ENCODE results near the gene CHST1.

CHST1 gene

DNA sequence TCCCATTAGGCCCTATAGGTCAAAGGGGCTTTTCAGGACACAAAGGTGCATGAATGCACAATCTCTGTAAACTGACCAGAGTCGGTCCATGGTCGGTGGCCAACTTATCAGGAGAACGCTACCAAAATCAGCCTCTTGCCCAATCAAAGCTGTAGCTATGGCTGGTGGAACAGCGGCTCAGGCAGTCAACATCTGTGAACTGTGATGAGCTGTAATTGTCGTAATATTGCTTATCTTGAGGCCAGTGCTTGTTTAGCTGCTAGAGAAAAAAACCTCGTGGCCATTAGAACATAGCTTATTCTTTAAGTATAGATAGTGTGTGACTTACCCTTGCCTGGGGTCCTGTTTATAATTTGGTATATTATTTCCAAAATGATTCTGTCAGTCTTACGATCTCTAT is 14.4 kb upstream of the CHST1 start:
- peaks cover 69% of the 10 kb centered on the region for H3K27me3 Mint-ChIP-seq
- H3K9me3 Mint-ChIP-seq: no peaks in the 10 kb centered on the region
- no peak overlapping the region for H3K27ac Mint-ChIP-seq
- no peak for ATAC-seq
- no peaks in the 10 kb centered on the region for H3K36me3 Mint-ChIP-seq
- no peak overlapping the region for H3K4me3 Mint-ChIP-seq
- peaks cover 15% of the 10 kb centered on the region for H3K4me1 Mint-ChIP-seq

DNA sequence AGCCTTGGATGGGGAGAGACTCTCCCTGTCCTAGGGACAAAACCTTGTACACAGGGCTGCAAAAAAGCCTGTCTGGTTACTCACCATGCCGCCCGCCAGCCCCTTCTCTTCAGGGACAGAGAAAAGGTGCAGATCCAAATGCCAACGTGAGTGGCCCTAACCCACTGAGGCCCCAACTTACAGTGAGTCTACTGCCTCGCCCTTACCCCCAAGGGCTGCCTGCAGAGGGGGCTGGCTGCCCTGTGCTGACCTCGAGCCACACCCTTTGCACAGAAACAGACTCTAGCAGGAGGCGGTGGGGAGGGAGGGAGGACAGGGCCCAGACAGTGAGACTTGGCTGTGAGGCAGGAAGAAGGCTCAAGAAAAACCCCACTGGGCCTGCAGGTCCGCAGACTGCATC is 13.6 kb upstream of the CHST1 start:
- no peak for ATAC-seq

DNA sequence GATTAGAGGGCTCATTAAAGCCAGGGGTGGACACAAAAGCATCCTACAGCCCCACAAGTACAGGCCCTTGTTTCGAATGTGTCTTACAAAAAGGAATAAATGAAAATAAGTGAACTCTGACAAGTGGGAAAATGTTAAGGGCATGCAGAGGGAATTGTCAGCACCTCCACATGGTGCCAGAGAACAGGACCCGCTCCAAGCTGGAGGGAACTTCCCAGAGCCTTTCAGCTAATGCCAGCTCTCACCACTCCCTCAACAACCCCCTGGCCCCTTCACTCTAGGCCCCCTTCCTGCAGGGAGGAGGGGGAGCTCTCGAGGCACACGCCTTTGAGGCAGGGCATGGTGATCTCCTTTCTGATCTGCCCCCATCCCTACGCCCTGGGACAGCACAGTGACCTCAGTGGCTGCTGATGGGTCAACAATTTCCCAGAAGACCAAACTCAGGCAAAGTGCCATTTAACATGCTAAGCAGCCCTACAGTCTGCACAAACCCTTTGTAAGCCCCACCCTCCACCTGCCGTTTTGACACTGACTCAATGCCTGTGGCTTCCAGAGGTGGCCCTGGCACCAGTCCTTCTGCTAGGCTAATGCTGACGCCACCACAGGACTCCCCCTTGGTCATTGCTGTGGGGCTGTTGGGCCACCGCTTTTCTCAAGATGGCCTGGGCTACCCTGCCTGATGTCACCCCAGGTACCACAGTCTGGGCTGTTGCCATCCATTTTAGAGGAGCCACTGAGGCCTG is 12.5 kb upstream of the CHST1 start:
- Mint-ChIP-seq H3K9me3 (no peaks in the 10 kb centered on the region), H3K4me1 (peaks cover 15% of the 10 kb centered on the region), H3K27ac (no peak overlapping the region), H3K4me3 (no peak overlapping the region), H3K27me3 (peaks cover 63% of the 10 kb centered on the region), H3K36me3 (no peaks in the 10 kb centered on the region)
- ATAC-seq: no peak

More for the DNA sequence above, 13.6 kb upstream of the CHST1 start:
- Mint-ChIP-seq H3K9me3 (no peaks in the 10 kb centered on the region), H3K27ac (no peak overlapping the region), H3K27me3 (peaks cover 60% of the 10 kb centered on the region), H3K4me3 (no peak overlapping the region), H3K36me3 (no peaks in the 10 kb centered on the region), H3K4me1 (peaks cover 15% of the 10 kb centered on the region)

DNA sequence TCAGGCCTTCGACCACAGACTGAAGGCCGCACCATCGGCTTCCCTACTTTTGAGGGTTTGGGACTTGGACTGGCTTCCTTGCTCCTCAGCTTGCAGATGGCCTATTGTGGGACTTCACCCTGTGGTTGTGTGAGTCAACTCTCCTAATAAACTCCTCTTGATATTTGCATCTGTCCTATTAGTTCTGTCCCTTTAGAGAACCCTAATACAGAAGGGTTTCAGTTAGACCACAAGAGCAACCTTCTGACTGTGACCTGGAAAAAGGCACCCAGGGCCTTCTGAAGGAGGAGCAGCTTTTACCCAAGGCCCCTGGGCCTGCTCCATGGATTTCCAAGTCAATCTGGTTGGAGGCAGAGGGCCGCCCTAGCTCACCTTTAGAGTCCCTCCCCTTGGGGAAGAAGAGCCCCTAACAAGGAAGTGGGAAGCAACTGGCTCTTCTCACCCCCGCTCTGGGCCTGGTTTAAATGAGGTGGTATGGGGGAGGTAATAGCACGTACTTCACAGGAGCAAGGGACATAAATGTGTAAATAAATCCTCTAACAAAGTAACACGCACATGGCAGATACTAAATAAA is 11.2 kb upstream of the CHST1 start:
- no peak overlapping the region for H3K27ac Mint-ChIP-seq
- no peak overlapping the region for H3K4me3 Mint-ChIP-seq
- peaks cover 15% of the 10 kb centered on the region for H3K4me1 Mint-ChIP-seq
- H3K36me3 Mint-ChIP-seq: no peaks in the 10 kb centered on the region
- peaks cover 57% of the 10 kb centered on the region for H3K27me3 Mint-ChIP-seq
- ATAC-seq: peak; percentile 82
- no peaks in the 10 kb centered on the region for H3K9me3 Mint-ChIP-seq

DNA sequence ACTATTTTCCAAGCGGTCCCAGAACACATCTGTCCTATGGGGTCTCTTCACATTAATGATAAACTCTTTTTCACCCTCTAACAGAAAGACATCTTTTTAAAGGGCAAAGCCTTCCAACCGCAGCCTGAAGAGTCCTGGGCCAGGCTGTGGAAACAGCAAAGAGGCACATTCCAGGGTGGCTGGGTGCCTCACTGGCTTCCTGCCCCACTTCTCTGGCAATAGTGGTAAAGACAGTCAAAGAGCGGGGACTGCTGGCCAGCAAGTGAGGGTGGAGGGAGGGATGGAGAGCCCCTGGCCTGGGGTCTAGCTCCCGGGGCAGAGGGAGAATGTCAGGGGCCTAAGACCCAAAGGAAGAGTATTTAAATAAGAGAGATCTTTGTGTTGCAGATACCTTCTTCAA is 10.2 kb upstream of the CHST1 start:
- Mint-ChIP-seq H3K27ac (no peak overlapping the region), H3K27me3 (peaks cover 57% of the 10 kb centered on the region), H3K4me1 (peaks cover 15% of the 10 kb centered on the region), H3K9me3 (no peaks in the 10 kb centered on the region), H3K4me3 (no peak overlapping the region), H3K36me3 (no peaks in the 10 kb centered on the region)
- ATAC-seq: no peak

DNA sequence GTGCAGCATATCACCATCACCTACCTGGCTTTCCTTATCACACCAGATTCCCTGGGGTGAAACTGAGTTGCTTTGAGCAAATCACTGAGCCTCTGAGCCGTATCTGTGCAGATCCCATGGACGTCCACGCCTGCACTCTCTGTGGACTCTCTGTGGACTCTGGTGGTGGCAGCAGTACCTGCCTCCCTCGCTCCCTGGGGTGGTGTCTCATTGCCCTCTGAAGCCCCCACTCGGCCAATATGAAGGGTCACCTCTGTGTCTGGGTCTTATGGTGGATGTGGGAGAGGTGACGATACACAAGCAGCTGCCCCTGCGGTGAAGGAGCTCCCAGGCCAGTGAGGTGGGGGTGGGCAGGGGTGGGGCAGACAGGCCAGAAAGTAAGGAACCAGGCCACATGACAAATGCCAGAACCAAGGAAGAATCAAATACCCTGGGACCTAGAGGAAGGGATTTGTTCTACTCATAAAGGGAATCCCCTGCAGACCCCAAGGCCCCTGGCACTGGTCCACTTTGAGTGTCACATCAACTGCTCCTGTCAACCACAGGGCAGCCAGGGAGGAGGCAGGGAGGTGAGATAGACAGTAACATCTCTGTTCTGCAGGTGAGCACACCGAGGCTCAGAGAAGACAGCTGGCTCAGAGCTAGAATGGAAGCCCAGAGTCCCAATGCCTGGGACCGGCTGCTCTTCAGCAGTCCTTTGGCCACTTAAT is 9.2 kb upstream of the CHST1 start:
- no peak overlapping the region for H3K4me3 Mint-ChIP-seq
- H3K9me3 Mint-ChIP-seq: no peaks in the 10 kb centered on the region
- H3K27ac Mint-ChIP-seq: no peak overlapping the region
- no peaks in the 10 kb centered on the region for H3K36me3 Mint-ChIP-seq
- peaks cover 15% of the 10 kb centered on the region for H3K4me1 Mint-ChIP-seq
- ATAC-seq: no peak
- peaks cover 65% of the 10 kb centered on the region for H3K27me3 Mint-ChIP-seq

DNA sequence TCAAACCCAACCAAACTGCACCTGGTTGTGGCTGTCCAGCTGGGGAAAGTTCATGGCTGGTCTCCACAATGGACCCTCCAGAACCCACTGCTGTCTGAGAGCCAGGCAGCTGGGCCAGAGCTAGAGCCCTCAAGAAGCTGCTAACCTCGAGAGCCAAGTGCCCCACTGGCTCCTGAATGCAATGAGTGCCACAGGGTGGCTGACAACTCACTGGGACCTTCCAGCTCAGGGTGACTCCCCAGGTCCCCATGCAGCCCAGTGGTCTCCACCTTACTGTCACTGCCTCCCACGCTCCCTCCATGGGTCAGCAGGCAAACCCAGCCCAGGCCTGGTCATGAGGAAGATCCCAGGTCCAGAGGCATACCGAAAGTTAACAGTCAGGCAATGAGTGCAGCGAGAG is 8.0 kb upstream of the CHST1 start:
- no peak overlapping the region for H3K27ac Mint-ChIP-seq
- H3K36me3 Mint-ChIP-seq: no peaks in the 10 kb centered on the region
- no peak for ATAC-seq
- peaks cover 15% of the 10 kb centered on the region for H3K4me1 Mint-ChIP-seq
- no peak overlapping the region for H3K4me3 Mint-ChIP-seq
- no peaks in the 10 kb centered on the region for H3K9me3 Mint-ChIP-seq
- H3K27me3 Mint-ChIP-seq: peaks cover 69% of the 10 kb centered on the region

DNA sequence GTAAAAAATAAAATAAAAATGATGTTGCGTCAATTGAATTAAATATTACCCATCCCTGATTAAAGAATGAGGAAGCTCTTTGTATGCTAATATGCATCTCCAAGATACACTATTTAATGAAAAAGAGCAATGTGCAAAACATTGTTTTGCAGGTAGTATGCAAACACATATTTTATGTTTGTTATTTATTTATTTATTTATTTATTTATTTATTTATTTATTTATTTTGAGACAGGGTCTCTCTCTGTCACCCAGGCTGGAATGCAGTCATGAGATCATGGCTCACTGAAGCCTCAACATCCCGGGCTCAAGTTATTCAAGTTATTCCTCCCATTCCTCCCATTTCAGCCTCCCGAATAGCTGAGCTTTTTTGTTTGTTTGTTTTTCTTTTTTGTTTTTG is 7.2 kb upstream of the CHST1 start:
- no peak overlapping the region for H3K4me3 Mint-ChIP-seq
- H3K27ac Mint-ChIP-seq: no peak overlapping the region
- peaks cover 69% of the 10 kb centered on the region for H3K27me3 Mint-ChIP-seq
- no peaks in the 10 kb centered on the region for H3K9me3 Mint-ChIP-seq
- H3K4me1 Mint-ChIP-seq: peaks cover 15% of the 10 kb centered on the region
- ATAC-seq: no peak
- no peaks in the 10 kb centered on the region for H3K36me3 Mint-ChIP-seq

DNA sequence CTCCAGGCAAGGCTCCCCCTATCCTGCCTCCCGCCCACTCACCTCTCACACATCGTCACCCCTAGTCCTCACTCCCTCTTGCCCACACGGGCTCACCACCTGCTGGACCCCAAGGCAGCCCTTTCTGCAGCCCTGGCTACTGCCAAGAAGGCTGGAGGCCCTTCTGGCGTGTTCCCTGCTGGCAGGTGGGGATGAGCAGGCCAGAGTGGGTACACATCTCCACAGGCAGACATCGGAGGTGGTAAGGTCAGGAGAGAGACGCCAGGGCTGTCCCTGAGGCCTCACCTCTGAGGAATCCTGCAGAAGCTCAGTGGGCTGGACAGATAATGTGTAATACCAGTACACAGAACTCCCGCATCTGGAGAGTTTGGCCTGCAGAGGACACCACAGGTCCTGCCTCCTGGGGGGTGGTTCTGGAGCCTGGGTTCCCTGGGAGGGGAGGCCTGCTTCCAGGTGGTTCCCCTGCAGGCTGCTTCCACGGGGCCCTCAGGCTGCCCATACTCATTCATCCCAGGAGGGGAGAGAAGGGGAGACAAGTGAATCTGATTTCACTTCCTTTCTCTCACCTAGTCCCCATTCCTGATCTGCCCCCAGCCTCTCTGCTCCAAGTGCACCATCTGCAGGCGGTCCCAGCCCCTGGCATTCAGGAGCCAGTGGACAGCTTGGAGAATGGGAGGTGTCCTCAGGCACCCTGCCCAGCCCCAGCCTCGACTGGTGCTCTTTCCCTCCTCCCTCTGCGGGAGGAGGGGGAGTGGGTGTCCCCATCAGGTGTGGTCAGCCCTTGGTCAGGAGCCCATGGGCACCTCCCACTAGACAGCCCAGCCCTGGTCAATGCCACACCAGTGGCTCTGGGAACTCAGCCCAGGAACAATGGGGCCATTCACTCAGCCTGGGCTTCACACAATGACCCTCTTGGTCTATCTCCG is 6.1 kb upstream of the CHST1 start:
- Mint-ChIP-seq H3K27ac (no peak overlapping the region), H3K9me3 (no peaks in the 10 kb centered on the region), H3K27me3 (peaks cover 73% of the 10 kb centered on the region), H3K36me3 (no peaks in the 10 kb centered on the region), H3K4me3 (no peak overlapping the region), H3K4me1 (peaks cover 11% of the 10 kb centered on the region)
- peak; percentile 12 for ATAC-seq

DNA sequence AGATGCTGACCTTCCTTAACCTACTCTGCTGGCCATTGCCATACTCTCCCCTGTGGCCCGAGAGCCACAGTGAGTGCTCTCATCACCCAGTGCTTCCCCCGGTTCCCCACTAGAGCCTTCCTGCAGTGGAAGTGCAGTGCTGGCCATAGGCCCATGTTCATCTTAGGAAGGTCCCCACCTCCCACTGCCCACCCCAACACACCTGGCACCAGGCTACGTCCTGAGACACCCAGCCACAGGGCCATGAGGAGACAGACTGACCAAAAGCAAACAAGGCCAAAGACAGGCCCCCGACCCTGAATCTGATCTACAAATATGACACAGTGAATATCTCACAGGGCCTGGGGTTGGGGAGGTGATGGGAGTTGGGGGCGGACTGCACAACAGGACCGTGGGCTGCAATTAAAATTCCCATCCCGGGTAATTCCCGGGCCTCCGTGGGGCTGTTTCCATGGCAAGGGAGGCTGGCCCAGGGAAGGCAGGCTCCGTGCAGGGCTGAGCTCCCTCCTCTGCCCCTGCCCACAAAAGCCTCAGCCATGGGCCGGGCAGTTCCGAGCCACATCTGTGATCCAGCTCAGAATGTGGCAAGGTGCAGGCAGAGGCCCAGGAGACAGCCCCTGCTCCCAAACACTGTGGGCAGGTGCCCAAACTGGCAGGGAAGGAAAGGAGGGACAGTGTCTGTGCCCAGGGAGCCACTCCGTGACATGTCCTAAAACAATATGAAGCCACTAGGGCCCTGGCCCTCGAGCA is 5.1 kb upstream of the CHST1 start:
- ATAC-seq: no peak
- H3K27me3 Mint-ChIP-seq: peaks cover 75% of the 10 kb centered on the region
- H3K4me1 Mint-ChIP-seq: peaks cover 9% of the 10 kb centered on the region

DNA sequence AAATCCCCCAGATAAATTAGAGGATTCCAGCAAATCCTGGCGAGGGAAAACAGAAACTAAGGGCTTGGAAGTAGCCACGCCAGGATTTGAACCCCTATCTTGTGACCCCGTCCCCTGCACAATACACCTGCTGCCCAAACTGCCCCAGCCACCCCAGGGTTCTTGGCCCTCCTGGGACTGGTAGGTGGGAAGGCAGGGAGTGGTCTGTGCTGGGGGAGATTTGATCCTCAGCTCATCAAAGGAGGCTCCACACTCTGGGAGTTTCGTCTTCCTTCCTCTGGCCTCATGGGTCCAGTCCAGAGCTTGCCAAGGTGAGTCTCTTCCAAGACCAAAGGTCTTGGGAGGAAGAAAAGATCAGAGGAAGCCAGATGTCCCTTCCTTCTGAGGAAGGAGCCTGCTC is 4.5 kb upstream of the CHST1 start:
- Mint-ChIP-seq H3K4me3 (no peak overlapping the region), H3K27ac (no peak overlapping the region), H3K36me3 (no peaks in the 10 kb centered on the region), H3K9me3 (no peaks in the 10 kb centered on the region), H3K27me3 (peaks cover 71% of the 10 kb centered on the region), H3K4me1 (peaks cover 5% of the 10 kb centered on the region)
- ATAC-seq: no peak

More for the DNA sequence above, 5.1 kb upstream of the CHST1 start:
- Mint-ChIP-seq H3K9me3 (no peaks in the 10 kb centered on the region), H3K36me3 (no peaks in the 10 kb centered on the region), H3K4me3 (no peak overlapping the region), H3K27ac (no peak overlapping the region)

DNA sequence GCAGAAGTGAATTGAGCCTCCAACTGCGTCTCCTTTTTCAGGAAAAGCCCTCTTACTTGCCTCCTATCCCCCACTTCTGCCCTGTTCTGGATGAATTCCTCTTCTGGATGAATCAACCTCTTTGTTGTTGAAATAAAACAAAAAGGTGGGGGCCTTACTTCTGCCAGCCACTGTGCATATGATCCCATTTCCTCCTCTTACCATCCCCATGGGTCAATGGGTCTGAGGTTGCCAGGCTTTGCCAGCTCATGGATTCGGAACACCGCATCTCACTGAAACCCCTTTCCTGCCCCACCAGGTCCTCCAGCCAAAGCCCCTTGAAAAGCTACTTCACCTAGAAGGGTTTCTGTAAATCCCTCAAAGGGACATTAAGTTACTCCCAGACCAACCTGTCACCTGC is 3.7 kb upstream of the CHST1 start:
- Mint-ChIP-seq H3K4me3 (no peak overlapping the region), H3K27me3 (peaks cover 74% of the 10 kb centered on the region), H3K9me3 (no peaks in the 10 kb centered on the region), H3K4me1 (peaks cover 5% of the 10 kb centered on the region), H3K27ac (no peak overlapping the region), H3K36me3 (no peaks in the 10 kb centered on the region)
- ATAC-seq: no peak

DNA sequence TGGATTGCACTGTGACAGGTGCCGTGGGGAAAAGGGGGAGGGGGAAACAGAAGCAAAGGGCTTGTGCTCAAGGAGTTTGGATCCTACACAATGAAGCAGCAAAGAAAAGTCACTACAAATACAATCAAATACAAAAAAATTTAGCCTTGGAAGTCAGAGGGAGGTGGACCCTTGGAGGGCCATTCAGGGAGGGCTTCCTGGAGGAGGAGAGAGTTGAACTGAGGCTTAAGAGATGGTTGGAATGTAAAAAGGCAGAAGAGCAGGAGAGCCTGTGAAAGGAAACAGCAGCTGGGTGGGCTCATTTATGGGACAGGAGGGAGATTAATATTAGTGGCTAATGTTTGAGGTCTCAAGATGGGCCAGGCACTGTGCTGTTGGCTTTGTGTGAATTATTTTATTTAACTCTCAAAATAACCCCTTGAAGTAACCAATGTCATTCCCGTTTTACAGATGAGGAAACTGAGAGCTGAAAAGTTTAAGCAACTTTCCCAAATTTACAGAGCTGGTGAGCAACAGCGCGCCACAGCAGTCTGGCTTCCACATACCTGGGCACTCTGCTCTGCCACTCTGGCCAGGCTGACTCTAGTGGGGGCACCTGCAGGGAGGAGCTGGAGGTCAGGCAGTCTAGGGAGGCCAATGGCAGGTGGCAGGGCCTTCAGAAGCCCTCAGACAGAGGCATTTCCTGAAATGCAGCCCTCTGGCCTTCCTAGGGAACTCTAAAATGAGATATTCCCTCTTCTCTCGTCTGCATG is 2.7 kb upstream of the CHST1 start:
- Mint-ChIP-seq H3K4me1 (peaks cover 9% of the 10 kb centered on the region), H3K36me3 (no peaks in the 10 kb centered on the region), H3K27ac (no peak overlapping the region), H3K4me3 (no peak overlapping the region), H3K27me3 (peaks cover 83% of the 10 kb centered on the region), H3K9me3 (no peaks in the 10 kb centered on the region)
- ATAC-seq: no peak

Data from stimulated activated memory B cell treated with anti-CD40 and anti-IgM and Interleukin-4, amounts not matched to agents 10 μg/mL and 1 μg/mL and 100 μg/mL, for 72 hours (primary cell).